ENCODE data around the gene WNT1.

DNA sequence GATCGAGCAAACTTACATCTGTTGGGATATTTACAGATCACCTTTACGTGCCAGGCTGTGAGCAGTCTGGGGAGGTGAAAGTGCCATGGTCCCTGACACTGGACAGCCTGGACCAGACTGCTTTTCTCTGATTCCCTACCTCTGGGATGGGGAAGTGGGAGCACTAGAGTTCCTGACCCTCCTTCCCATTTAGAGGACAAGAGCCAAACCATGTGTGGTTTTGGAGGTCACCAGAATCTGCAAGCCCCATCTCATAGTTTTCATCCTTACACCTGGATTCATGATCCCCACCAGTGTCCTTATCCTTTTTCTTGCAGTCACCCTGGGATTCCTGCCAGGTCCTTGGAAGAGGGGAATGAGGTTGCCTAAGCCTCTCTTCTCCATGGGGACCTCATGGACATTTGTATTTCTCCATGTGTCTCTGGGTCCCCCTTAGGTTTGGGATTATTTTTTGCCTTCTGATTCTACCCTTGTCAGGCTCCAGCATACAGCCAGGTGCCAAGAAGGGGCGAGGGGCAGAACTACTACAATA lies 5.1 kb upstream of the WNT1 start:
- TF ChIP-seq, protein P1, sequence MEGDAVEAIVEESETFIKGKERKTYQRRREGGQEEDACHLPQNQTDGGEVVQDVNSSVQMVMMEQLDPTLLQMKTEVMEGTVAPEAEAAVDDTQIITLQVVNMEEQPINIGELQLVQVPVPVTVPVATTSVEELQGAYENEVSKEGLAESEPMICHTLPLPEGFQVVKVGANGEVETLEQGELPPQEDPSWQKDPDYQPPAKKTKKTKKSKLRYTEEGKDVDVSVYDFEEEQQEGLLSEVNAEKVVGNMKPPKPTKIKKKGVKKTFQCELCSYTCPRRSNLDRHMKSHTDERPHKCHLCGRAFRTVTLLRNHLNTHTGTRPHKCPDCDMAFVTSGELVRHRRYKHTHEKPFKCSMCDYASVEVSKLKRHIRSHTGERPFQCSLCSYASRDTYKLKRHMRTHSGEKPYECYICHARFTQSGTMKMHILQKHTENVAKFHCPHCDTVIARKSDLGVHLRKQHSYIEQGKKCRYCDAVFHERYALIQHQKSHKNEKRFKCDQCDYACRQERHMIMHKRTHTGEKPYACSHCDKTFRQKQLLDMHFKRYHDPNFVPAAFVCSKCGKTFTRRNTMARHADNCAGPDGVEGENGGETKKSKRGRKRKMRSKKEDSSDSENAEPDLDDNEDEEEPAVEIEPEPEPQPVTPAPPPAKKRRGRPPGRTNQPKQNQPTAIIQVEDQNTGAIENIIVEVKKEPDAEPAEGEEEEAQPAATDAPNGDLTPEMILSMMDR (IDR thresholded peaks at IDR 0.05; ENCODE audit: low read length): no peak
- no peak for TF ChIP-seq EZH2 (optimal IDR thresholded peaks at IDR 0.05; ENCODE audit: low read depth, low read length)
- TF ChIP-seq EZH2phosphoT487 (IDR thresholded peaks at IDR 0.05; ENCODE audit: low read length): no peak
